ENCODE results near the gene MYOM1. TPM values are rescaled to one million over a fixed set of nuclear protein-coding genes. Genes with fewer than 3 reads are reported as not detected.
"Not testable (repeated sequence)": the region's sequence is repeated elsewhere in the genome, so short reads cannot be mapped to it uniquely, and the experiment has no call there.

Gene MYOM1
- total RNA-seq, 2 donors from 2014 or later, result 1.8 to 1.9 TPM

DNA sequence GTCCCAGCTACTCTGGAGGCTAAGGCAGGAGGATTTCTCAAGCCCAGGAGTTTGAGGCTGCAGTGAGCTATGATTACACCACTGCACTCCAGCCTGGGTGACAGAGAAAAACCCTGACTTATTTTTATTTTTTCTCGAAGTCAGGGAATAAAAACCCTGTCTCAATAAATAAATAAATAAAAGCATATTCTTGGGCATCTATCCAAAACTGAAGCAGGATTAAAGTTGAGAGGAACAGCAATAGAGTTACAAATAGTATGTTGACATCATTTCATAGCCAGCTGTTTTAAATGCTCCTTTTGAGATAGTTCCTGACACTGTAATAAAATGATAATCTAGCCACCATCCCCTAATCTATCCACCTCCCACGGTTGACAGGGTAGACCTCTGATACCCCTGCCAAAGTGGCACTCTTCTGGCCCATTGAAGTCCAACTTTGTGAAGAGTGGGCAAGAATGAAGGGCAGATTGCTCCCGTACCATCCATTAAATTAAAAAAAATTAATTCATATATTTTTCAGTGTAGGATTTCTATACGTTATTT is 164.5 kb downstream of the MYOM1 start:
- DNase-seq (ENCODE audit: low spot score in 2 of 2), result no peak
- no peak for ATAC-seq
- peaks cover 5 to 20% of the 10 kb centered on the region in 2 donors for H3K9me3 Mint-ChIP-seq
- H3K36me3 Mint-ChIP-seq, result peaks cover 4 to 24% of the 10 kb centered on the region in 2 donors
- H3K27ac Mint-ChIP-seq, result no peak overlapping the region

- H3K27ac Mint-ChIP-seq, result no peak overlapping the region
- ATAC-seq (no peak), DNase-seq (ENCODE audit: low spot score in 2 of 2) (no peak)
- H3K9me3 Mint-ChIP-seq, result peaks cover 5 to 20% of the 10 kb centered on the region in 2 donors
- H3K36me3 Mint-ChIP-seq, result peaks cover 4 to 24% of the 10 kb centered on the region in 2 donors
Observed at GRCh38 chr18:3054780-3055179, 165.0 kb downstream of the MYOM1 start.

- peaks cover 5 to 20% of the 10 kb centered on the region in 2 donors for H3K9me3 Mint-ChIP-seq
- DNase-seq (ENCODE audit: low spot score in 2 of 2) (peak in 1 of 2 donors; percentile 3), ATAC-seq (no peak)
- H3K27ac Mint-ChIP-seq, result peak overlapping the region in 1 of 2 donors; percentile 73
- peaks cover 4 to 24% of the 10 kb centered on the region in 2 donors for H3K36me3 Mint-ChIP-seq
Observed at GRCh38 chr18:3054214-3054613, 165.6 kb downstream of the MYOM1 start.

GRCh38 chr18:3053081-3053480 is 166.7 kb downstream of the MYOM1 start:
- no peak for ATAC-seq

DNA sequence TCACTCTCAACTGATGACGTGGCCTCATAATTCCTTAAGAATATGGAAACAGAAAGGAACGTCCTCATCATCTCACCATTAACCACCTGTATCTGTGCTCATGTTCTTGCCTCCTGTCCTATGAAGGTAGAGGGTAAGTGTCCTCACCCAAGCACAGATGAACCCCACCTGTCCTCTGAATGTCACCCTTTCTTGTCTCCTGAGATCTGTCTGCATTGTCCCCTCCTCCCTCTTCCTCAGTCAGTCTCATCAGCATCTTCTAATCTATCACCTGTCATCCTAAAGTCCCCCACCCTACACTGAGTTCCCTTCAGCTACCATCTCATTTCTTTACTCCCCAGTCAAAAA is 167.4 kb downstream of the MYOM1 start:
- peaks cover 4 to 24% of the 10 kb centered on the region in 2 donors for H3K36me3 Mint-ChIP-seq
- peaks cover 5 to 20% of the 10 kb centered on the region in 2 donors for H3K9me3 Mint-ChIP-seq
- DNase-seq (ENCODE audit: low spot score in 2 of 2), result no peak
- H3K27ac Mint-ChIP-seq, result peak overlapping the region; percentile 1 to 6
- ATAC-seq, result peak; percentile 48 to 50

More at GRCh38 chr18:3053081-3053480, 166.7 kb downstream of the MYOM1 start:
- H3K9me3 Mint-ChIP-seq, result peaks cover 5 to 20% of the 10 kb centered on the region in 2 donors
- peak in 1 of 2 donors; percentile 18 for DNase-seq (ENCODE audit: low spot score in 2 of 2)
- peaks cover 4 to 24% of the 10 kb centered on the region in 2 donors for H3K36me3 Mint-ChIP-seq
- peak overlapping the region; percentile 6 to 51 for H3K27ac Mint-ChIP-seq

- Mint-ChIP-seq H3K36me3 (peaks cover 4 to 24% of the 10 kb centered on the region in 2 donors), H3K27ac (peak overlapping the region in 1 of 2 donors; percentile 6), H3K9me3 (peaks cover 5 to 20% of the 10 kb centered on the region in 2 donors)
- ATAC-seq (peak; percentile 40 to 53), DNase-seq (ENCODE audit: low spot score in 2 of 2) (peak in 1 of 2 donors; percentile 25)
Observed at GRCh38 chr18:3051718-3052410, 167.9 kb downstream of the MYOM1 start.

DNA sequence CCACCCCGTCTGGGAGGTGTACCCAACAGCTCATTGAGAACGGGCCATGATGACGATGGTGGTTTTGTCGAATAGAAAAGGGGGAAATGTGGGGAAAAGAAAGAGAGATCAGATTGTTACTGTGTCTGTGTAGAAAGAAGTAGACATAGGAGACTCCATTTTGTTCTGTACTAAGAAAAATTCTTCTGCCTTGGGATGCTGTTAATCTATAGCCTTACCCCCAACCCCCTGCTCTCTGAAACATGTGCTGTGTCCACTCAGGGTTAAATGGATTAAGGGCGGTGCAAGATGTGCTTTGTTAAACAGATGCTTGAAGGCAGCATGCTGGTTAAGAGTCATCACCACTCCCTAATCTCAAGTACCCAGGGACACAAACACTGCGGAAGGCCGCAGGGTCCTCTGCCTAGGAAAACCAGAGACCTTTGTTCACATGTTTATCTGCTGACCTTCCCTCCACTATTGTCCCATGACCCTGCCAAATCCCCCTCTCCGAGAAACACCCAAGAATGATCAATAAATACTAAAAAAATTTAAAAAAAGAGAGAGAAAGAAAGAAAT is 169.8 kb downstream of the MYOM1 start:
- Mint-ChIP-seq H3K36me3 (peaks cover 4 to 24% of the 10 kb centered on the region in 2 donors), H3K9me3 (peaks cover 5 to 20% of the 10 kb centered on the region in 2 donors)
- DNase-seq (ENCODE audit: low spot score in 2 of 2); ATAC-seq; H3K27ac Mint-ChIP-seq: not testable (repeated sequence)

DNA sequence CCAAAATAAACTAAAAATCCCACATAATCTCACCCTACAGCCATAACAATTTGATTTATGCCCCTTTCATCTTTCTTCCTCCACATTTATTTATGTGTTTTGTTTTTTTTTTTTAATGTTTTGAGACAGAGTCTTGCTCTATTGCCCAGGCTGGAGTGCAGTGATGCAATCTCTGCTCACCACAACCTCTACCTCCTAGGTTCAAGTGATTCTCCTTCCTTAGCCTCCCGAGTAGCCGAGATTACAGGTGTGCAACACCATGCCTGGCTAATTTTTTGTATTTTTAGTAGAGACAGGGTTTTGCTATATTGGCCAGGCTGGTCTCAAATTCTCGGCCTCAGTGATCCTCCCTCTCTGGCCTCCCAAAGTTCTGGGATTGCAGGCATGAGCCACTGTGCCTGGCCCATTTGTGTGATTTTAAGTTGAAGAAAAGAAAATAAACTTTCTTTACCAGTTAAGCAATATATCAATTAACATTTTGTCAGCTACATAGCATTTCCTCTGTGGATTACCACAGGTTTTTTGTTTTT is 170.9 kb downstream of the MYOM1 start:
- Mint-ChIP-seq H3K36me3 (peaks cover 0 to 16% of the 10 kb centered on the region in 2 donors), H3K9me3 (peaks cover 5 to 15% of the 10 kb centered on the region in 2 donors), H3K27ac (no peak overlapping the region)
- ATAC-seq, result no peak
- DNase-seq (ENCODE audit: low spot score in 2 of 2), result no peak

GRCh38 chr18:3048121-3048520 is 171.6 kb downstream of the MYOM1 start:
- DNase-seq (ENCODE audit: low spot score in 2 of 2) (no peak), ATAC-seq (no peak)
- H3K27ac Mint-ChIP-seq, result no peak overlapping the region
- H3K9me3 Mint-ChIP-seq, result peaks cover 5 to 8% of the 10 kb centered on the region in 2 donors
- H3K36me3 Mint-ChIP-seq, result peaks cover 0 to 9% of the 10 kb centered on the region in 2 donors

DNA sequence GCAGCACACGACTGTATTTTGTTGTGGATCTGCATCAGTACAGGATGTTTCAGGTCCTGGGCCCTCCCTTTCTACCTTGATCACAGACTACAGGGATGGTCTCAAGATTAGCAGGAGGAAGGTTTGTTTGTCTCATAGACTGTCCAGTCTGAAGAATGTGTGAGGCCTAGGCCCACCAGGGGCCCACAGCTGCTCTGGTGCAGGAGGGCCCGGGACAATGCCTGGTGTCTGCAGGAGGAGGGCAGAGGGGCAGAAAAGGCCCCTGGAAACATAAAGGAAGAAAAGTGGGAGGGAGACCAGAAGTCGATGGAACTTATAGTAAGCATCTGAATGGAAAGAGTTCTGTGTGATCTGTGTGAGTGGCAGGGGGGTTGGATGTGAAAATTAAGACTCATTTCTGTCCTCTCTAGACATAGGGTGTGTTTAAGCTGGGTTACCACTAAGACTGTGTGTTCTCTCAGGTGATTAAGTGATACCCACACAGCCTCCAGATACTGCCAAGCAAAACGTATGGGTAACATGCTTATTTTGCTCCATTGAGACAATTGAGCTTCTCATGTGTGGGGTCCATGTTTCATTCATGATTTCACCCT is 173.5 kb downstream of the MYOM1 start:
- ATAC-seq, result peak; percentile 100

DNA sequence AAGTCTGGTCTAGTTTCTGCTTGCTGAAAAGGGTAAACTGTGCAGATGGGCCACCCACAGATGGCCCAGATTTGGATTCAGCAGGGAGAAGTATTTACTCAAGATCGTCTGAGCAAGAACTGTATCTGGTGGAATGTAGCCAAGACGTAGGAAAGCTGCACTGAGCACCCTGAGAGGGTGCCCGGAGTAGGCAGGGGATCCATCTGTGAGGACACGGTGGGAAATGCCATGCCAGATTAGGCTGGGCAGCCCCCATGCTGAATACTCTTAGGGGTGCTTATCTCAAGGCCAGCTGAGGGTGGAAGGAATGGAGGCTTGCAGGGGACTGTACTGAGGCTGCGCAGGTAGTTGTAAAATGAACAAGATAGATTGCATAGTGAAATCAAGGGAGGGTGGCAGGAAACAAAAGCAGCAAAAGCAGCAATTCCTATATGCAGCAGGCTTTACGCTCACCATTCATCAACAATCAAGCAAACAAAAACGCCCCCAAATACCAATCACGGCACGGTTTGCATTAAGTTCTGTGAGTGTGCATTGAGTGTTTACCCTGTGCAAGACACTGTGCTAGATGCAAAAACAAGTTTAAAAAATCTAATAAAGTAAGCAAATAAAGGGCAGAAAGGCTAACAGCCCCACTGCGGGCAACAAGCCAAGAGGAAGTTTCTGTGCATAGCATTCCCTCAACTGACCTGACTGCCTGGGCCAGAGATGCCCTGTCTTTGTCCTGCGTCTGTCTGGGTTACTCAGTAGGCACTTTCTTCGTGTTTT is 174.7 kb downstream of the MYOM1 start:
- DNase-seq (ENCODE audit: low spot score in 2 of 2) (no peak), ATAC-seq (no peak)
- Mint-ChIP-seq H3K36me3 (no peaks in the 10 kb centered on the region), H3K9me3 (no peaks in the 10 kb centered on the region), H3K27ac (no peak overlapping the region)

More for the DNA sequence above, 173.5 kb downstream of the MYOM1 start:
- DNase-seq (ENCODE audit: low spot score in 2 of 2), result peak in 1 of 2 donors; percentile 38
- Mint-ChIP-seq H3K9me3 (no peaks in the 10 kb centered on the region), H3K27ac (peak overlapping the region; percentile 21 to 92), H3K36me3 (no peaks in the 10 kb centered on the region)

GRCh38 chr18:3042379-3042778 is 177.4 kb downstream of the MYOM1 start:
- DNase-seq (ENCODE audit: low spot score in 2 of 2) (no peak), ATAC-seq (no peak)
- Mint-ChIP-seq H3K36me3 (no peaks in the 10 kb centered on the region), H3K9me3 (no peaks in the 10 kb centered on the region), H3K27ac (no peak overlapping the region)

DNA sequence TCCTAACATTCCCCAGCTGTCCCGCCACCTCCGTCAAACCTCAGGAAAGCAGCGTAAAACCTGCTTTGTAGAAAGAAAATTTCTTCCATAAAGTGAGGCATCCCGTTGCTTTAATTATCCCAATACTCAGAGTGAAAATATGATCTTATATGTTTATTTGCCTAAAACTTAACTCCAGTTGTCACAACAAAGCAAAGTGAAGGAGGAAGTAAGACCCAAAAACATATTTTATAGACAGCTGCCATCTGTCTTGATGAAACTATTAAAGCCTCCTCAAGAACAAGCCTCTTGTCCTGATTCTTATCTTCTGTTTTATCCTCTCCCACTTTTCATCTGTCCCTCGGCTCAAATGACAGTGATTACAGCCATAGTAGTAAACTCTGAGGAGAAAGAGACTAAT is 177.9 kb downstream of the MYOM1 start:
- Mint-ChIP-seq H3K27ac (no peak overlapping the region), H3K9me3 (no peaks in the 10 kb centered on the region), H3K36me3 (no peaks in the 10 kb centered on the region)
- ATAC-seq, result no peak
- no peak for DNase-seq (ENCODE audit: low spot score in 2 of 2)

DNA sequence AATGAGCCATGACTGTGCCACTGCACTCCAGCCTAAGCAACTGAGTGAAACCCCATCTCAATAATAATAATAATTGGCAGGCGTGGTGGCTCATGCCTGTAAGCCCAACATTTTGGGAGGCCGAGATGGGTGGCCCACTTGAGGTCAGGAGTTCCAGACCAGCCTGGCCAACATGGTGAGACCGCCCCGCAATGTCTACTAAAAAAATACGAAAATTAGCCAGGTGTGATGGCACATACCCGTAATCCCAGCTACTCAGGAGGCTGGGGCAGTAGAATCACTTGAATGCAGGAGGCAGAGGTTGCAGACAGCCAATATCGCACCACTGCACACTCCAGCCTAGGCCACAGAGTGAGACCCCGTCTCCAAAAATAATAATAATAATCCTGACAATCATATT is 178.9 kb downstream of the MYOM1 start:
- no peak overlapping the region for H3K27ac Mint-ChIP-seq
- H3K36me3 Mint-ChIP-seq, result no peaks in the 10 kb centered on the region
- no peaks in the 10 kb centered on the region for H3K9me3 Mint-ChIP-seq
- ATAC-seq (no peak), DNase-seq (ENCODE audit: low spot score in 2 of 2) (no peak)

GRCh38 chr18:3040173-3040572 is 179.6 kb downstream of the MYOM1 start:
- Mint-ChIP-seq H3K9me3 (no peaks in the 10 kb centered on the region), H3K36me3 (no peaks in the 10 kb centered on the region), H3K27ac (peak overlapping the region in 1 of 2 donors; percentile 0)
- peak; percentile 63 to 87 for ATAC-seq
- no peak for DNase-seq (ENCODE audit: low spot score in 2 of 2)

- Mint-ChIP-seq H3K36me3 (no peaks in the 10 kb centered on the region), H3K27ac (no peak overlapping the region), H3K9me3 (no peaks in the 10 kb centered on the region)
- DNase-seq (ENCODE audit: low spot score in 2 of 2) (no peak), ATAC-seq (peak; percentile 69 to 71)
Observed at GRCh38 chr18:3037423-3037915, 182.3 kb downstream of the MYOM1 start.

Data from activated naive CD4-positive, alpha-beta T cell treated with anti-CD3 and anti-CD28 coated beads, Interleukin-2, amount 50 U/mL, for 72 hours (primary cell).